ENCODE results near the gene PTPN3.
"Not testable (repeated sequence)": the region's sequence is repeated elsewhere in the genome, so short reads cannot be mapped to it uniquely, and the experiment has no call there.

The PTPN3 gene

GRCh38 chr9:109498195-109499092 is at the start of gene PTPN3:
Gene PTPN3, minus strand, starts transcription at chr9:109498307. Its CDS starts 34,873 bp downstream, at chr9:109463434.
- Histone ChIP-seq H3K9ac (ENCODE audit: low read length) (no peak within 1 kb of the TSS), H3K27ac (ENCODE audit: low read depth, low read length) (no peak within 1 kb of the TSS), H3K4me1 (ENCODE audit: insufficient read depth, low read length) (no peaks in the 10 kb centered on the region), H3K36me3 (ENCODE audit: insufficient read depth, low read length) (no peaks in the 10 kb centered on the region), H3K9me3 (ENCODE audit: low read length) (no peaks in the 10 kb centered on the region), H3K4me3 (ENCODE audit: low read depth in 1 of 2, low read length in 2 of 2) (peak within 1 kb of the TSS in 1 of 2 donors; percentile 1), H3K27me3 (ENCODE audit: control insufficient read depth in 1 of 2, insufficient read depth in 2 of 2, low read length in 2 of 2) (peaks cover 28 to 54% of the 10 kb centered on the region in 2 donors)

- H3K27ac ChIP-seq (ENCODE audit: low read depth, low read length); H3K4me1 ChIP-seq (ENCODE audit: insufficient read depth, low read length); H3K9me3 ChIP-seq (ENCODE audit: low read length); H3K4me3 ChIP-seq (ENCODE audit: low read depth in 1 of 2, low read length in 2 of 2); H3K27me3 ChIP-seq (ENCODE audit: control insufficient read depth in 1 of 2, insufficient read depth in 2 of 2, low read length in 2 of 2); H3K36me3 ChIP-seq (ENCODE audit: insufficient read depth, low read length); H3K9ac ChIP-seq (ENCODE audit: low read length): not testable (repeated sequence)
Observed at GRCh38 chr9:109544954-109545353, 46.8 kb upstream of the PTPN3 start.

GRCh38 chr9:109542922-109543321 is 44.8 kb upstream of the PTPN3 start:
- no peak overlapping the region for H3K4me3 ChIP-seq (ENCODE audit: low read depth in 1 of 2, low read length in 2 of 2)
- H3K27ac ChIP-seq (ENCODE audit: low read depth, low read length): no peak overlapping the region
- no peaks in the 10 kb centered on the region for H3K4me1 ChIP-seq (ENCODE audit: insufficient read depth, low read length)
- no peaks in the 10 kb centered on the region for H3K36me3 ChIP-seq (ENCODE audit: insufficient read depth, low read length)
- no peaks in the 10 kb centered on the region for H3K27me3 ChIP-seq (ENCODE audit: control insufficient read depth in 1 of 2, insufficient read depth in 2 of 2, low read length in 2 of 2)
- H3K9me3 ChIP-seq (ENCODE audit: low read length): no peaks in the 10 kb centered on the region
- no peak overlapping the region for H3K9ac ChIP-seq (ENCODE audit: low read length)

GRCh38 chr9:109538346-109538745 is 40.2 kb upstream of the PTPN3 start:
- H3K36me3 ChIP-seq (ENCODE audit: insufficient read depth, low read length): no peaks in the 10 kb centered on the region
- no peak overlapping the region for H3K27ac ChIP-seq (ENCODE audit: low read depth, low read length)
- no peak overlapping the region for H3K4me3 ChIP-seq (ENCODE audit: low read depth in 1 of 2, low read length in 2 of 2)
- H3K9ac ChIP-seq (ENCODE audit: low read length): no peak overlapping the region
- no peaks in the 10 kb centered on the region for H3K9me3 ChIP-seq (ENCODE audit: low read length)
- H3K4me1 ChIP-seq (ENCODE audit: insufficient read depth, low read length): no peaks in the 10 kb centered on the region
- no peaks in the 10 kb centered on the region for H3K27me3 ChIP-seq (ENCODE audit: control insufficient read depth in 1 of 2, insufficient read depth in 2 of 2, low read length in 2 of 2)

- Histone ChIP-seq H3K27ac (ENCODE audit: low read depth, low read length) (no peak overlapping the region), H3K4me1 (ENCODE audit: insufficient read depth, low read length) (no peaks in the 10 kb centered on the region), H3K36me3 (ENCODE audit: insufficient read depth, low read length) (no peaks in the 10 kb centered on the region), H3K9ac (ENCODE audit: low read length) (no peak overlapping the region), H3K9me3 (ENCODE audit: low read length) (no peaks in the 10 kb centered on the region), H3K4me3 (ENCODE audit: low read depth in 1 of 2, low read length in 2 of 2) (no peak overlapping the region), H3K27me3 (ENCODE audit: control insufficient read depth in 1 of 2, insufficient read depth in 2 of 2, low read length in 2 of 2) (no peaks in the 10 kb centered on the region)
Observed at GRCh38 chr9:109537288-109537687, 39.2 kb upstream of the PTPN3 start.

GRCh38 chr9:109536859-109537258 is 38.8 kb upstream of the PTPN3 start:
- H3K9me3 ChIP-seq (ENCODE audit: low read length): no peaks in the 10 kb centered on the region
- no peak overlapping the region for H3K4me3 ChIP-seq (ENCODE audit: low read depth in 1 of 2, low read length in 2 of 2)
- H3K27me3 ChIP-seq (ENCODE audit: control insufficient read depth in 1 of 2, insufficient read depth in 2 of 2, low read length in 2 of 2): no peaks in the 10 kb centered on the region
- H3K27ac ChIP-seq (ENCODE audit: low read depth, low read length): no peak overlapping the region
- H3K9ac ChIP-seq (ENCODE audit: low read length): no peak overlapping the region
- H3K4me1 ChIP-seq (ENCODE audit: insufficient read depth, low read length): no peaks in the 10 kb centered on the region
- no peaks in the 10 kb centered on the region for H3K36me3 ChIP-seq (ENCODE audit: insufficient read depth, low read length)

- Histone ChIP-seq H3K27me3 (ENCODE audit: control insufficient read depth in 1 of 2, insufficient read depth in 2 of 2, low read length in 2 of 2) (no peaks in the 10 kb centered on the region), H3K9me3 (ENCODE audit: low read length) (no peaks in the 10 kb centered on the region), H3K4me1 (ENCODE audit: insufficient read depth, low read length) (no peaks in the 10 kb centered on the region), H3K9ac (ENCODE audit: low read length) (no peak overlapping the region), H3K4me3 (ENCODE audit: low read depth in 1 of 2, low read length in 2 of 2) (no peak overlapping the region), H3K27ac (ENCODE audit: low read depth, low read length) (no peak overlapping the region), H3K36me3 (ENCODE audit: insufficient read depth, low read length) (no peaks in the 10 kb centered on the region)
Observed at GRCh38 chr9:109535365-109535764, 37.3 kb upstream of the PTPN3 start.

- Histone ChIP-seq H3K4me3 (ENCODE audit: low read depth in 1 of 2, low read length in 2 of 2) (no peak overlapping the region), H3K36me3 (ENCODE audit: insufficient read depth, low read length) (no peaks in the 10 kb centered on the region), H3K4me1 (ENCODE audit: insufficient read depth, low read length) (no peaks in the 10 kb centered on the region), H3K9me3 (ENCODE audit: low read length) (no peaks in the 10 kb centered on the region), H3K9ac (ENCODE audit: low read length) (no peak overlapping the region), H3K27ac (ENCODE audit: low read depth, low read length) (no peak overlapping the region), H3K27me3 (ENCODE audit: control insufficient read depth in 1 of 2, insufficient read depth in 2 of 2, low read length in 2 of 2) (no peaks in the 10 kb centered on the region)
Observed at GRCh38 chr9:109534151-109534550, 36.0 kb upstream of the PTPN3 start.

GRCh38 chr9:109532652-109533051 is 34.5 kb upstream of the PTPN3 start:
- H3K9me3 ChIP-seq (ENCODE audit: low read length); H3K4me1 ChIP-seq (ENCODE audit: insufficient read depth, low read length); H3K9ac ChIP-seq (ENCODE audit: low read length); H3K4me3 ChIP-seq (ENCODE audit: low read depth in 1 of 2, low read length in 2 of 2); H3K36me3 ChIP-seq (ENCODE audit: insufficient read depth, low read length); H3K27ac ChIP-seq (ENCODE audit: low read depth, low read length); H3K27me3 ChIP-seq (ENCODE audit: control insufficient read depth in 1 of 2, insufficient read depth in 2 of 2, low read length in 2 of 2): not testable (repeated sequence)

- no peak overlapping the region for H3K4me3 ChIP-seq (ENCODE audit: low read depth in 1 of 2, low read length in 2 of 2)
- H3K36me3 ChIP-seq (ENCODE audit: insufficient read depth, low read length): no peaks in the 10 kb centered on the region
- no peak overlapping the region for H3K27ac ChIP-seq (ENCODE audit: low read depth, low read length)
- no peak overlapping the region for H3K9ac ChIP-seq (ENCODE audit: low read length)
- no peaks in the 10 kb centered on the region for H3K27me3 ChIP-seq (ENCODE audit: control insufficient read depth in 1 of 2, insufficient read depth in 2 of 2, low read length in 2 of 2)
- no peaks in the 10 kb centered on the region for H3K4me1 ChIP-seq (ENCODE audit: insufficient read depth, low read length)
- no peaks in the 10 kb centered on the region for H3K9me3 ChIP-seq (ENCODE audit: low read length)
Observed at GRCh38 chr9:109522106-109522505, 24.0 kb upstream of the PTPN3 start.

GRCh38 chr9:109520475-109521132 is 22.5 kb upstream of the PTPN3 start:
- H3K27me3 ChIP-seq (ENCODE audit: control insufficient read depth in 1 of 2, insufficient read depth in 2 of 2, low read length in 2 of 2): no peaks in the 10 kb centered on the region
- H3K9me3 ChIP-seq (ENCODE audit: low read length): no peaks in the 10 kb centered on the region
- H3K27ac ChIP-seq (ENCODE audit: low read depth, low read length): no peak overlapping the region
- H3K36me3 ChIP-seq (ENCODE audit: insufficient read depth, low read length): no peaks in the 10 kb centered on the region
- H3K9ac ChIP-seq (ENCODE audit: low read length): no peak overlapping the region
- no peaks in the 10 kb centered on the region for H3K4me1 ChIP-seq (ENCODE audit: insufficient read depth, low read length)
- H3K4me3 ChIP-seq (ENCODE audit: low read depth in 1 of 2, low read length in 2 of 2): no peak overlapping the region
